Natural killer cell (primary cell): ENCODE measurements around the gene DOCK1. TPM values are rescaled to one million over a fixed set of nuclear protein-coding genes. Genes with fewer than 3 reads are reported as not detected.

Experiments
- ATAC-seq, 3 donors: fragments of 150-1000 bp in 2 of 3; fragments of 200-7000 bp in 1 of 3; cut with Tn5 transposase; 1 replicate in 1 of 3; 2 replicates in 2 of 3; pipeline ENCODE4 v1.10.0; 2021; ENCODE audit warnings: mild to moderate bottlenecking in 2 of 3, moderate library complexity in 2 of 3
- DNase-seq, 2 donors: peaks; one replicate each; pipeline versions ENCODE4 v3.0.0 to v3.0.0-alpha.2; 2013 to 2021; ENCODE audit warnings: mixed read lengths in 1 of 2
- H3K27ac ChIP-seq: one replicate; pipeline ENCODE4 v1.5.1; 2013; ENCODE audit warnings: mild to moderate bottlenecking, low read length
- H3K27me3 ChIP-seq: one replicate; pipeline ENCODE4 v1.6.1; 2013; ENCODE audit warnings: low read length; ENCODE audit not compliant: control insufficient read depth, insufficient read depth
- H3K36me3 ChIP-seq: one replicate; pipeline ENCODE4 v1.6.1; 2013; ENCODE audit warnings: low read length; ENCODE audit not compliant: control insufficient read depth, insufficient read depth
- H3K4me1 ChIP-seq: one replicate; pipeline ENCODE4 v1.6.1; 2013; ENCODE audit warnings: low read length; ENCODE audit not compliant: control insufficient read depth, insufficient read depth
- H3K4me3 ChIP-seq: one replicate; pipeline ENCODE4 v1.5.1; 2013; ENCODE audit warnings: low read length
- H3K9me3 ChIP-seq: one replicate; pipeline ENCODE4 v1.6.1; 2013; ENCODE audit warnings: low read length; ENCODE audit not compliant: control insufficient read depth, insufficient read depth
- H3K27ac Mint-ChIP-seq, 2 donors: one replicate each; pipeline ENCODE4 v1.8.0; 2022; ENCODE audit warnings: mild to moderate bottlenecking in 2 of 2, mixed read lengths in 2 of 2, moderate library complexity in 1 of 2
- H3K27me3 Mint-ChIP-seq, 2 donors: one replicate each; pipeline ENCODE4 v1.8.0; 2022; ENCODE audit warnings: low read depth in 2 of 2, mixed read lengths in 2 of 2
- H3K36me3 Mint-ChIP-seq: one replicate; pipeline ENCODE4 v1.8.0; 2022; ENCODE audit warnings: mixed read lengths
- H3K4me1 Mint-ChIP-seq, 2 donors: one replicate each; pipeline ENCODE4 v1.8.0; 2022; ENCODE audit warnings: mixed read lengths in 2 of 2
- H3K4me3 Mint-ChIP-seq: one replicate; pipeline ENCODE4 v1.8.0; 2022; ENCODE audit warnings: mild to moderate bottlenecking, moderate library complexity, mixed read lengths
- H3K9me3 Mint-ChIP-seq, 2 donors: one replicate each; pipeline ENCODE4 v1.8.0; 2022; ENCODE audit warnings: mixed read lengths in 2 of 2
- WGBS: methylation state at CpG from one replicate; pipeline ENCODE4 v1.1.7; 2013; ENCODE audit warnings: missing lambda C conversion rate; ENCODE audit not compliant: insufficient coverage; 5-methylcytosine and 5-hydroxymethylcytosine counted together
- intact Hi-C: fragments of 100-400 bp; cut with micrococcal nuclease; formaldehyde crosslinking; loops from one replicate; pipeline ENCODE4 v1.14.2; 2022
- total RNA-seq, 4 donors: library from RNA; stranded (reverse); fragments of 120-200 nt in 1 of 4; gene quantifications; one replicate each; pipeline versions ENCODE4 v1.2.3 to v1.2.4, GENCODE V29; 2013 to 2022
- TF ChIP-seq, protein P1 (sequence below): fragments of 200-600 bp; IDR thresholded peaks from one replicate; pipeline ENCODE4 v1.8.0; 2022; ENCODE audit warnings: antibody characterized with exemption

Gene DOCK1
- total RNA-seq, 3 donors from 2014 or later (not counting 1 experiment from before 2014, with no cell fraction given) = 0.07 to 0.12 (median 0.08) TPM

DNA sequence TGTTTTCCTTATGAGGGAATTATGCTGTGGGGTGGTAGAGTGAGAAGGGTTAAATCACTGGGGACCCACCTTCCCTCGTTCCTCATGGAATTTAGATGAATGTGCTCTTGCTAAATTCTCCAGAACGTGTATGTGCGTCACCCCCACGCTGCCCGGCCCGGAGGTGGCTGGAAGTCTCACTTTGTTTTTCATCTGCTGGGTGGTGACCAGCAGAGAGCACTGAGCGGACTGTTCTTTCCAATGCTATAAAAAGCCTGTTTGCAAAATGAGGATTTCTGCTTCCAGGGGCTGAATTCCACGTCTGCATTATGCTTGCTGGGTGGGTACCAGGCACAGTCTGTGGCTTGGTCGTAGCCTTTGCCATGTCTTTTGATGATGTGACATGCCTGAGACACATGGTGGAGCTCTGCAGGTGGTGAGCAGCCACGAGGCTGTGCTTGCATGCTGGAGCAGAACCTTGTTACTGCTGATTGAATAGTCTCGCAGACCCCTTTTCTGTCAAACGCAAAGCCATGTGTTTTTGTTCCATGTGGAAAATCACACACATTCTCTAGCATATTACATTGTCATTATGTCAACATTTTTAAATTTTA is 323.1 kb downstream of the DOCK1 start:
- no peak overlapping the region for H3K27ac ChIP-seq
- Mint-ChIP-seq H3K4me1 (no peaks in the 10 kb centered on the region), H3K27me3 (peaks cover 7 to 35% of the 10 kb centered on the region in 2 donors), H3K9me3 (no peaks in the 10 kb centered on the region), H3K4me3 (no peak overlapping the region), H3K36me3 (no peaks in the 10 kb centered on the region), H3K27ac (no peak overlapping the region)
- DNase-seq = peak in 1 of 2 donors; percentile 4
- TF ChIP-seq, protein P1, sequence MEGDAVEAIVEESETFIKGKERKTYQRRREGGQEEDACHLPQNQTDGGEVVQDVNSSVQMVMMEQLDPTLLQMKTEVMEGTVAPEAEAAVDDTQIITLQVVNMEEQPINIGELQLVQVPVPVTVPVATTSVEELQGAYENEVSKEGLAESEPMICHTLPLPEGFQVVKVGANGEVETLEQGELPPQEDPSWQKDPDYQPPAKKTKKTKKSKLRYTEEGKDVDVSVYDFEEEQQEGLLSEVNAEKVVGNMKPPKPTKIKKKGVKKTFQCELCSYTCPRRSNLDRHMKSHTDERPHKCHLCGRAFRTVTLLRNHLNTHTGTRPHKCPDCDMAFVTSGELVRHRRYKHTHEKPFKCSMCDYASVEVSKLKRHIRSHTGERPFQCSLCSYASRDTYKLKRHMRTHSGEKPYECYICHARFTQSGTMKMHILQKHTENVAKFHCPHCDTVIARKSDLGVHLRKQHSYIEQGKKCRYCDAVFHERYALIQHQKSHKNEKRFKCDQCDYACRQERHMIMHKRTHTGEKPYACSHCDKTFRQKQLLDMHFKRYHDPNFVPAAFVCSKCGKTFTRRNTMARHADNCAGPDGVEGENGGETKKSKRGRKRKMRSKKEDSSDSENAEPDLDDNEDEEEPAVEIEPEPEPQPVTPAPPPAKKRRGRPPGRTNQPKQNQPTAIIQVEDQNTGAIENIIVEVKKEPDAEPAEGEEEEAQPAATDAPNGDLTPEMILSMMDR = no peak
- H3K4me3 ChIP-seq = no peak overlapping the region
- H3K27me3 ChIP-seq = no peaks in the 10 kb centered on the region
- no peaks in the 10 kb centered on the region for H3K36me3 ChIP-seq
- intact Hi-C loops = no loop called here
- WGBS = 80% methylated on average over 12 of the region's 12 CpGs
- ATAC-seq = no peak
- no peaks in the 10 kb centered on the region for H3K9me3 ChIP-seq
- H3K4me1 ChIP-seq = no peaks in the 10 kb centered on the region

DNA sequence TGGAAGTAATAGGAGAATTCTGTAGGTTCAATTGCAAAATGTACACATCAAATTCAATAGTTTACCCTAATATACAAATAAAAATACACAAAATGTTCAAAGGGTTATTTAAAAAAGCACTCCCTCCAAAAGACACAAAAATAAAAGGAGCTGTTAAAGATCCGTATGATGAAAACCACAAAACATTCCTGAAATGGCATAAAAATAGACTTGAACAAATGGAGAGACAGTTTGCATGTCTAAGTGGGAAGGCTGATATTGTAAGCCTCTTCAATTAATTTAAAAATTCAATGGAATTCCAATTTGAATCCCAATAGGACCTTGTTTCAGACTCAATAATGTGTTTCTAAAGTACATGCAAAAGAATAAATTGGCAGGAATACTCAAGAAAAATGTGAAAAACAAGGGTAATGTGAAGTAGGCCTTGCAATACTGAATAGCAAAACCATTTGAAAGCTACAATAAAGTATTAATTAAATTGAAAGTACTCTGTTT is 329.1 kb downstream of the DOCK1 start:
- TF ChIP-seq, protein P1 = no peak
- Mint-ChIP-seq H3K9me3 (no peaks in the 10 kb centered on the region), H3K4me3 (no peak overlapping the region), H3K4me1 (peaks cover 0 to 5% of the 10 kb centered on the region in 2 donors), H3K27ac (no peak overlapping the region), H3K27me3 (peaks cover 4 to 26% of the 10 kb centered on the region in 2 donors), H3K36me3 (no peaks in the 10 kb centered on the region)
- no peaks in the 10 kb centered on the region for H3K4me1 ChIP-seq
- DNase-seq (no peak), ATAC-seq (no peak)
- H3K27me3 ChIP-seq = no peaks in the 10 kb centered on the region
- H3K36me3 ChIP-seq = no peaks in the 10 kb centered on the region
- WGBS = no CpG with 5 or more reads among the region's 1 CpG
- H3K27ac ChIP-seq = no peak overlapping the region
- no peak overlapping the region for H3K4me3 ChIP-seq
- intact Hi-C loops = no loop called here
- no peaks in the 10 kb centered on the region for H3K9me3 ChIP-seq

DNA sequence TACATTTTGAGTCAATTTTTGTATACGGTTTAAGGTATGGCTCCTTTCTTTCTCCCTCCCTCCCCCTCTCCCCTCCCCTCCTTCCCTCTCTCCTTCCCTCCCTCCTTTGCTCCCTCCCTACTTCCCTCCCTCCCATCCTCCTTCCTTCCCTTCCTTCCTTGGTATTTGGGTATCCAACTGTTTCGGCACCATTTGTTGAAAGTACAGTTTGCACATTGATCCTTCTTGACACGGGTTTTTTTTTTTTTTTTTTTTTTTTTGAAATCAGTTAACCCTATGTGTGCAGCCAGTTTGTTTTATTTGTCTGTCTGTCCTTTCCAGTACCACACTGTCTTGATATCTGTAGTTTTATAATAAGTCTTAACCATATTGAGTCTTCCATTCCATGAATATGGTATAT is 331.0 kb downstream of the DOCK1 start:
- Mint-ChIP-seq H3K4me3 (no peak overlapping the region), H3K27me3 (peaks cover 4 to 8% of the 10 kb centered on the region in 2 donors), H3K27ac (no peak overlapping the region), H3K4me1 (peaks cover 0 to 5% of the 10 kb centered on the region in 2 donors), H3K9me3 (no peaks in the 10 kb centered on the region), H3K36me3 (no peaks in the 10 kb centered on the region)
- no peak overlapping the region for H3K4me3 ChIP-seq
- no peaks in the 10 kb centered on the region for H3K9me3 ChIP-seq
- 95% methylated on average over 2 of the region's 3 CpGs for WGBS
- H3K27ac ChIP-seq = no peak overlapping the region
- DNase-seq = no peak
- TF ChIP-seq, protein P1 = no peak
- intact Hi-C loops = no loop called here
- H3K36me3 ChIP-seq = no peaks in the 10 kb centered on the region
- H3K27me3 ChIP-seq = no peaks in the 10 kb centered on the region
- no peak for ATAC-seq
- H3K4me1 ChIP-seq = no peaks in the 10 kb centered on the region

DNA sequence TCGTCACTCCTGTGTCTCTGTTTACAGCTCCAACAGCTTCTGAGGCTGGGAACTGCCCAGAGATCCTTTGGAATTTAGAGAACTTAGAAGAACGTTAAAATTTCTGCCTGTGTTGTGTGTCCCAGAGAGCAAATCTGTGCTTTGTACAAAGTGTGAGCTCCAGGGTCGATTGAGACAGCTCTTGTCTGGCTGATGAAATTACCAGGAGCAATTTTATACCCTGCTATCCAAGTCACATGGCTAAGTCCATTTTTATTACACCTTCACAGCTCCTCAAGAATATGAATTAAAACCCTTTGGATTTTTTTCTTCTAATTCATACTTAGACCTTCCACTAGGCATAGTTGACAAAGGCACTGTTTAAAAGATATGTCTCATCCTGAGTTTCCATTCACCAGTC is 337.7 kb downstream of the DOCK1 start:
- H3K36me3 Mint-ChIP-seq = no peaks in the 10 kb centered on the region
- WGBS = 89% methylated on average over 3 of the region's 3 CpGs
- intact Hi-C loops = loop anchor here (1.0 to 5.0 kb wide), 3 partner anchors 104 to 609 kb away; no protein-coding TSS in a partner anchor

More for the DNA sequence above, 337.7 kb downstream of the DOCK1 start:
- no peaks in the 10 kb centered on the region for H3K9me3 Mint-ChIP-seq
- no peak overlapping the region for H3K4me3 Mint-ChIP-seq
- Histone ChIP-seq H3K4me1 (no peaks in the 10 kb centered on the region), H3K27ac (no peak overlapping the region), H3K4me3 (no peak overlapping the region), H3K9me3 (no peaks in the 10 kb centered on the region), H3K27me3 (no peaks in the 10 kb centered on the region), H3K36me3 (no peaks in the 10 kb centered on the region)
- peak overlapping the region in 1 of 2 donors; percentile 21 for H3K27ac Mint-ChIP-seq
- TF ChIP-seq, protein P1 = no peak
- no peak for DNase-seq
- peaks cover 4 to 6% of the 10 kb centered on the region in 2 donors for H3K27me3 Mint-ChIP-seq
- H3K4me1 Mint-ChIP-seq = peaks cover 23 to 32% of the 10 kb centered on the region in 2 donors
- ATAC-seq = no peak
